ENCODE measurements around the gene ALDH3B1. TPM values are rescaled to one million over a fixed set of nuclear protein-coding genes. Genes with fewer than 3 reads are reported as not detected.

ALDH3B1 gene
- total and polyA plus RNA-seq, 2 donors (not counting 3 experiments of a cell fraction or from before 2014, with no cell fraction given): 0.13 to 1.0 TPM

- TF ChIP-seq POLR2A (IDR thresholded peaks at IDR 0.05; ENCODE audit: low read depth, low read length) (no peak), MAX (IDR thresholded peaks at IDR 0.05; ENCODE audit: insufficient read depth, insufficient read length) (no peak), MYC (IDR thresholded peaks at IDR 0.05; ENCODE audit: low read depth, low read length) (no peak), FOS (IDR thresholded peaks at IDR 0.05; ENCODE audit: borderline replicate concordance, insufficient read depth, low read length) (no peak), GATA2 (IDR thresholded peaks at IDR 0.05; ENCODE audit: insufficient read depth, insufficient read length, low read depth, low read length) (no peak), POLR2AphosphoS5 (IDR thresholded peaks at IDR 0.05; ENCODE audit: insufficient read depth, low read depth, low read length) (no peak), CTCF (IDR thresholded peaks at IDR 0.05; ENCODE audit: extremely low read depth in 1 of 2, insufficient read depth in 1 of 2, low read depth in 1 of 2, low read length in 2 of 2) (no peak), JUN (IDR thresholded peaks at IDR 0.05; ENCODE audit: borderline replicate concordance, insufficient read depth, insufficient read length, low read depth) (no peak), EZH2 (IDR thresholded peaks at IDR 0.05; ENCODE audit: borderline replicate concordance, low read depth, low read length, severe bottlenecking) (no peak)
- no peaks in the 10 kb centered on the region for H3K9me1 ChIP-seq (replicated peaks; ENCODE audit: control insufficient read depth, extremely low read depth, insufficient read depth, low read length)
- no peak overlapping the region for H3K4me3 ChIP-seq (replicated peaks in 1 of 3; ENCODE audit: insufficient read depth in 1 of 3, low read depth in 1 of 3, low read length in 3 of 3)
- dilution Hi-C loops (cut with MboI; ENCODE audit: extremely low pct_ligation_motif_present, low sequenced_read_pairs) (no loop called here), intact Hi-C loops (cut with micrococcal nuclease) (no loop called here)
- CTCF ChIA-PET: no interaction called here
- H3K36me3 ChIP-seq (ENCODE audit: control insufficient read depth in 2 of 2, extremely low read depth in 1 of 2, insufficient read depth in 2 of 2, low read length in 2 of 2): peaks cover 0 to 24% of the 10 kb centered on the region in 2 experiments
- H3K9ac ChIP-seq (replicated peaks; ENCODE audit: extremely low read depth, insufficient read depth, low read length): no peak overlapping the region
- H4K20me1 ChIP-seq (replicated peaks; ENCODE audit: control insufficient read depth, extremely low read depth, insufficient read depth, low read length): no peaks in the 10 kb centered on the region
- H3K4me1 ChIP-seq (ENCODE audit: control insufficient read depth, extremely low read depth, insufficient read depth, low read length): peaks cover 20% of the 10 kb centered on the region
- H3K4me2 ChIP-seq (ENCODE audit: insufficient read depth, low read length): no peak overlapping the region
- DNase-seq (ENCODE audit: low read depth, low spot score): no peak
- H3K27ac ChIP-seq (ENCODE audit: insufficient read depth, low read depth, low read length): no peak overlapping the region
- H3K9me3 ChIP-seq (replicated peaks; ENCODE audit: control insufficient read depth, insufficient read depth, low read length): no peaks in the 10 kb centered on the region
- no peaks in the 10 kb centered on the region for H3K27me3 ChIP-seq (ENCODE audit: control insufficient read depth in 2 of 2, insufficient read depth in 2 of 2, low read length in 2 of 2)
- no peak for FAIRE-seq
- POLR2A ChIA-PET: no interaction called here
- H2AFZ ChIP-seq (ENCODE audit: low read depth, low read length): no peak overlapping the region
- BruUV-seq (replicated peaks): no TSS peak
- peaks cover 24% of the 10 kb centered on the region for H3K79me2 ChIP-seq (ENCODE audit: control insufficient read depth, insufficient read depth, low read length)
Measured at GRCh38 chr11:68041617-68042218, 31.6 kb downstream of the ALDH3B1 start.

All from endothelial cell of umbilical vein (primary cell).